Astrocyte (in vitro differentiated cells and primary cell): Measurements from ENCODE around the gene SLC38A11. TPM values are rescaled to one million over a fixed set of nuclear protein-coding genes. Genes with fewer than 3 reads are reported as not detected.

Experiments used
- DNase-seq: peaks from one replicate; pipeline ENCODE4 v3.0.0-alpha.2; 2010; ENCODE audit warnings: low read depth
- FAIRE-seq: peaks from 2 replicates; lab custom pipeline; 2011; peaks lifted over from hg19 to GRCh38; lab: Jason Lieb, UNC
- H2AFZ ChIP-seq: 2 replicates; pipeline ENCODE4 v1.6.0; 2012; ENCODE audit warnings: low read depth, low read length, inconsistent platforms
- H3K27ac ChIP-seq: 2 replicates; pipeline ENCODE4 v1.5.1; 2011; ENCODE audit warnings: low read depth, low read length, inconsistent platforms
- H3K27me3 ChIP-seq: 2 replicates; pipeline ENCODE4 v1.6.0; 2011; ENCODE audit warnings: low read length, inconsistent platforms; ENCODE audit not compliant: insufficient read depth
- H3K36me3 ChIP-seq: 2 replicates; pipeline ENCODE4 v1.5.1; 2011; ENCODE audit warnings: low read length, inconsistent platforms; ENCODE audit not compliant: insufficient read depth
- H3K4me1 ChIP-seq: 2 replicates; pipeline ENCODE4 v1.5.1; 2011; ENCODE audit warnings: low read length, inconsistent platforms; ENCODE audit not compliant: insufficient read depth
- H3K4me2 ChIP-seq: 2 replicates; pipeline ENCODE4 v1.6.0; 2012; ENCODE audit warnings: low read length, inconsistent platforms
- H3K4me3 ChIP-seq: 2 replicates; pipeline ENCODE4 v1.5.1; 2011; ENCODE audit warnings: low read depth, mild to moderate bottlenecking, low read length, inconsistent platforms; ENCODE audit not compliant: insufficient read depth
- H3K79me2 ChIP-seq: 2 replicates; pipeline ENCODE4 v1.6.0; 2012; ENCODE audit warnings: mild to moderate bottlenecking, low read length, inconsistent platforms; ENCODE audit not compliant: insufficient read depth
- H3K9ac ChIP-seq: 2 replicates; pipeline ENCODE4 v1.6.0; 2012; ENCODE audit warnings: mild to moderate bottlenecking, low read length, inconsistent platforms
- H3K9me3 ChIP-seq: 2 replicates; pipeline ENCODE4 v1.5.1; 2012; ENCODE audit warnings: low read depth, mild to moderate bottlenecking, low read length, inconsistent platforms; ENCODE audit not compliant: insufficient read depth
- H4K20me1 ChIP-seq: 2 replicates; pipeline ENCODE4 v1.6.0; 2012; ENCODE audit warnings: low read length, inconsistent platforms; ENCODE audit not compliant: insufficient read depth
- H3K27ac Mint-ChIP-seq: one replicate; pipeline ENCODE4 v1.8.0; 2021; ENCODE audit warnings: mild to moderate bottlenecking, mixed read lengths; ENCODE audit not compliant: unreplicated experiment
- H3K27me3 Mint-ChIP-seq: one replicate; pipeline ENCODE4 v1.8.0; 2021; ENCODE audit warnings: low read depth, mixed read lengths; ENCODE audit not compliant: unreplicated experiment
- H3K36me3 Mint-ChIP-seq: one replicate; pipeline ENCODE4 v1.8.0; 2021; ENCODE audit warnings: low read depth, mixed read lengths; ENCODE audit not compliant: unreplicated experiment
- H3K4me1 Mint-ChIP-seq: one replicate; pipeline ENCODE4 v1.8.0; 2021; ENCODE audit warnings: low read depth, mixed read lengths; ENCODE audit not compliant: unreplicated experiment
- H3K4me3 Mint-ChIP-seq: one replicate; pipeline ENCODE4 v1.8.0; 2021; ENCODE audit warnings: mild to moderate bottlenecking, moderate library complexity, mixed read lengths; ENCODE audit not compliant: unreplicated experiment
- H3K9me3 Mint-ChIP-seq: one replicate; pipeline ENCODE4 v1.8.0; 2021; ENCODE audit warnings: mild to moderate bottlenecking, mixed read lengths; ENCODE audit not compliant: unreplicated experiment
- CTCF ChIP-seq: IDR thresholded peaks from 2 replicates; pipeline ENCODE4 v1.5.1; 2011; ENCODE audit warnings: low read depth, mild to moderate bottlenecking, inconsistent platforms, low read length, moderate library complexity; ENCODE audit not compliant: insufficient read depth
- EZH2 ChIP-seq: IDR thresholded peaks from 2 replicates; pipeline ENCODE4 v1.6.1; 2012; ENCODE audit warnings: mild to moderate bottlenecking, low read length, inconsistent platforms; ENCODE audit not compliant: insufficient read depth
- total RNA-seq: library from RNA; stranded (reverse); gene quantifications from 2 replicates; pipeline ENCODE4 v1.2.1, GENCODE V29; 2021

SLC38A11 gene
- total RNA-seq, 1 donor from 2014 or later = not detected

DNA sequence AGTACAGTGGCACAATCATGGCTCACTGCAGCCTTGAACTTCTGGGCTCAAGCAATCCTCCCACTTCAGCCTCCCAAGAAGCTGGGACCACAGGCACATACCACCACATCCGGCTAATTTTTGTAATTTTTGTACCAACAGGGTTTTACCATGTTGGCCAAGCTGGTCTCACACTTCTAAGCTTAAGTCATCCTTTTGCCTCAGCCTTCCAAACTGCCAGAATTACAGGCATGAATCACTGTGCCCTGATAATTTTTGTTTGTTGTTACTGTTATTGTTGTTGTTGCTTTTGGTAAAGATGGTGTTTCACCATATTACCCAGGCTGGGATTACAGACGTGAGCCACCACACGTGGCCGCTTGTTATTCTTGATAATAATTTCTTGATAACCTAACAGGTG is 103.2 kb downstream of the SLC38A11 start:
- Histone ChIP-seq H3K36me3 (no peaks in the 10 kb centered on the region), H3K4me3 (no peak overlapping the region), H3K4me1 (no peaks in the 10 kb centered on the region), H3K27me3 (no peaks in the 10 kb centered on the region), H2AFZ (no peak overlapping the region), H3K4me2 (no peak overlapping the region), H3K79me2 (no peaks in the 10 kb centered on the region), H3K9me3 (no peaks in the 10 kb centered on the region), H3K27ac (no peak overlapping the region), H3K9ac (no peak overlapping the region), H4K20me1 (no peaks in the 10 kb centered on the region)
- FAIRE-seq (no peak), DNase-seq (no peak)
- no peak for TF ChIP-seq CTCF
- TF ChIP-seq EZH2 = no peak
- H3K9me3 Mint-ChIP-seq = no peaks in the 10 kb centered on the region
- no peaks in the 10 kb centered on the region for H3K27me3 Mint-ChIP-seq
- no peak overlapping the region for H3K27ac Mint-ChIP-seq
- H3K4me1 Mint-ChIP-seq = no peaks in the 10 kb centered on the region
- H3K36me3 Mint-ChIP-seq = no peaks in the 10 kb centered on the region
- H3K4me3 Mint-ChIP-seq = no peak overlapping the region

DNA sequence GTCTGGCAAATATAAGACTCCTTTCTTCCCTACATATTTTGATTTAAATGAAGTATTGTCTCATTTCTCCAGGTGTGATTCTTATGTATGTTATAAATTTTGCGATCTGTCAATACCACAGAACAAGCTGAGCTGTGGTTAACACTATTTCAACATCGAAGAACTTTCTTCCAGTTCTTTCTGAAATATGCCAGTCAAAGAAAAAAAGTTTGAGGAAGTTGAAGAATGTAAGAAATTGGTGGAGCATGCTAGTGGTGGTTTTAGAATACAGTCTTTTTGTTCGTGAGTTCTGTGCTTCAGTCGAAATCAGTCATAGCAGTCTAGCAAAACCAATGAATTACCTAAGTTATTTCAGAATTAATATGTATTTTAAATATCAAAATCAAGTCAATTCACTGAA is 105.1 kb downstream of the SLC38A11 start:
- Histone ChIP-seq H3K79me2 (no peaks in the 10 kb centered on the region), H2AFZ (no peak overlapping the region), H3K36me3 (no peaks in the 10 kb centered on the region), H3K9me3 (no peaks in the 10 kb centered on the region), H3K4me3 (no peak overlapping the region), H3K27me3 (no peaks in the 10 kb centered on the region), H3K4me1 (no peaks in the 10 kb centered on the region), H4K20me1 (no peaks in the 10 kb centered on the region), H3K9ac (no peak overlapping the region), H3K4me2 (no peak overlapping the region), H3K27ac (no peak overlapping the region)
- no peak for FAIRE-seq
- Mint-ChIP-seq H3K4me3 (no peak overlapping the region), H3K9me3 (no peaks in the 10 kb centered on the region), H3K27ac (no peak overlapping the region), H3K36me3 (no peaks in the 10 kb centered on the region), H3K27me3 (no peaks in the 10 kb centered on the region), H3K4me1 (no peaks in the 10 kb centered on the region)
- no peak for TF ChIP-seq CTCF
- TF ChIP-seq EZH2 = no peak
- DNase-seq = no peak

DNA sequence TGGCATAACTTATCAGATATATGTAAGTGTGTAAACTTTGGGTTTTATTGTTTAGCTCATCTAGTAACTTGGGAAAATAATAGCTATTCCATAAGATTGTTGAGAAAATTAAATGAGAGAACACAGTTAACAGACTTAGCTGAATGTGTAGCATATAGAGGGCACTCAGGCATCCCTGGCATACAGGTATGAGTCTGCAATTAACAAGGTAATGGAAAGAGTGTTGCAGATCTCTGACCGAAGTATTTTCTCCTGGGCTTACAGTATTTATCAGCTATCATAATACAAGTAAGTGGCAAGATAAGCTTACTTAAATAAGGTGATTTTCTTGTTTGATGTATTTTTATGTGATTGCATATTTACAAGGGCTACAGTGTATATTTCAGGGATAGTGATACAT is 105.8 kb downstream of the SLC38A11 start:
- H3K27me3 Mint-ChIP-seq = no peaks in the 10 kb centered on the region
- Histone ChIP-seq H3K79me2 (no peaks in the 10 kb centered on the region), H3K4me1 (no peaks in the 10 kb centered on the region), H3K4me3 (no peak overlapping the region), H3K4me2 (no peak overlapping the region), H2AFZ (no peak overlapping the region), H3K36me3 (no peaks in the 10 kb centered on the region), H3K27ac (no peak overlapping the region), H3K9me3 (no peaks in the 10 kb centered on the region), H4K20me1 (no peaks in the 10 kb centered on the region), H3K9ac (no peak overlapping the region), H3K27me3 (no peaks in the 10 kb centered on the region)
- DNase-seq (no peak), FAIRE-seq (no peak)
- no peak overlapping the region for H3K27ac Mint-ChIP-seq
- H3K36me3 Mint-ChIP-seq = no peaks in the 10 kb centered on the region
- no peak overlapping the region for H3K4me3 Mint-ChIP-seq
- no peaks in the 10 kb centered on the region for H3K4me1 Mint-ChIP-seq
- H3K9me3 Mint-ChIP-seq = no peaks in the 10 kb centered on the region
- TF ChIP-seq CTCF (no peak), EZH2 (no peak)
